ENCODE measurements around the gene NCOA3.

The NCOA3 gene

GRCh38 chr20:47544852-47545251 is 43.2 kb downstream of the NCOA3 start:
- Histone ChIP-seq H3K4me3 (replicated peaks; ENCODE audit: low read depth, low read length) (no peak overlapping the region), H3K36me3 (ENCODE audit: control insufficient read depth, insufficient read depth, low read length) (peaks cover 2% of the 10 kb centered on the region), H3K27me3 (replicated peaks; ENCODE audit: control insufficient read depth, insufficient read depth, low read length) (no peaks in the 10 kb centered on the region)
- no peak for DNase-seq (ENCODE audit: extremely low read depth, insufficient read length)
- no peak for TF ChIP-seq CTCF (IDR thresholded peaks at IDR 0.05; ENCODE audit: insufficient read depth, low read length, poor library complexity, severe bottlenecking)

GRCh38 chr20:47545499-47545898 is 43.8 kb downstream of the NCOA3 start:
- DNase-seq (ENCODE audit: extremely low read depth, insufficient read length): no peak
- TF ChIP-seq CTCF (IDR thresholded peaks at IDR 0.05; ENCODE audit: insufficient read depth, low read length, poor library complexity, severe bottlenecking): no peak
- Histone ChIP-seq H3K27me3 (replicated peaks; ENCODE audit: control insufficient read depth, insufficient read depth, low read length) (no peaks in the 10 kb centered on the region), H3K4me3 (replicated peaks; ENCODE audit: low read depth, low read length) (no peak overlapping the region), H3K36me3 (ENCODE audit: control insufficient read depth, insufficient read depth, low read length) (peaks cover 2% of the 10 kb centered on the region)

DNA sequence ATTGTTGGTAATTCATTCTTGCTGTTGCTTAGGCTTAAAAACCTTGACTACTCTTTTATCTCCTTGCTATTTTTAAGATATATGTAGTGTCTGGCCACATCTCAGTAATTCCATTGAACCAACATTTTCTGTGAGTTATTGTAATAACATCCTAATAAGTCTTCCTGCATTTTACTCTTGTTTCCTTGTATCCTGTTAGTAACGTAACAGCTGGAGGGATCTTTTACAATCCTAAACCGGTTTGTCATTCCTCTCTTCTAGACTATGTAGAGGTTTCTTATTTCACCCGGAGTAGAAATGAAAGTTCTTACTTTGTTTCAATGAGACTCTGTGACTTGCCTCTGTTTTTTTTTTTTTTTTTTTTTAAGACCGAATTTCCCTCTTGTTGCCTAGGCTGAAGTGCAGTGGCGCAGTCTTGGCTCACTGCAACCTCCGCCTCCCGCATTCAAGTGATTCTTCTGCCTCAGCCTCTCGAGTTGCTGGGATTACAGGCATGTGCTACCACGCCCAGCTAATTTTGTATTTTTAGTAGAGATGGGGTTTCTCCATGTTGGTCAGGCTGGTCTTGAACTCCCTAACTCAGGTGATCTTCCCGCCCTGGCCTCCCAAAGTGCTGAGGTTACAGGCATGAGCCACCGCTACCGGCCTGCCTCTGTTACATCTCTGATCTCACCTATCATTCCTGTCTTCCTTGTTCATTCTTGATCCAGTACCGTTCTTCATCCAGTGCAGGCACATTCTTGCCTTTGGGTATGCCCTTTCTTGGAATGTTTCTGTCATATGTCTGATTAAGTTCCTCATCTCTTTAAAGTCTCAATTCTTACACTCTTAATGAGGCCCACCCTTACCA is 44.7 kb downstream of the NCOA3 start:
- Histone ChIP-seq H3K4me3 (replicated peaks; ENCODE audit: low read depth, low read length) (no peak overlapping the region), H3K36me3 (ENCODE audit: control insufficient read depth, insufficient read depth, low read length) (peaks cover 2% of the 10 kb centered on the region), H3K27me3 (replicated peaks; ENCODE audit: control insufficient read depth, insufficient read depth, low read length) (no peaks in the 10 kb centered on the region)
- DNase-seq (ENCODE audit: extremely low read depth, insufficient read length): no peak
- no peak for TF ChIP-seq CTCF (IDR thresholded peaks at IDR 0.05; ENCODE audit: insufficient read depth, low read length, poor library complexity, severe bottlenecking)

DNA sequence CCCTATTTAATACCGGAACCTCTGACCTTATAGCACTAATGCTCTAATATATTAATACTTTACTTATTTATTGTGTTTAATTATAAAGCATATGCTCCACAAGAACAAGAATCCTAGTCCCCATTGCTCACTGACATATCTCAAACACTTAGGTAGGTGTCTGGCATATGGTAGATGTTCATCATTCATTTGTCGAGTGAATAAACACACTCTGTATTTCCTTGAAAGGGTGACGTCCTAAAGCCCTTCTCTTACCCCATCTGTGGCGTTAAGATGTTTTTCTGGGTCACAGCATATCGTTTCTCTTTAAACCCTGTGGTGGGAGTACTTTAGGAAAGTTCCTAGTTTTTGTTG is 45.3 kb downstream of the NCOA3 start:
- DNase-seq (ENCODE audit: extremely low read depth, insufficient read length): no peak
- Histone ChIP-seq H3K36me3 (ENCODE audit: control insufficient read depth, insufficient read depth, low read length) (peaks cover 2% of the 10 kb centered on the region), H3K4me3 (replicated peaks; ENCODE audit: low read depth, low read length) (no peak overlapping the region), H3K27me3 (replicated peaks; ENCODE audit: control insufficient read depth, insufficient read depth, low read length) (no peaks in the 10 kb centered on the region)
- no peak for TF ChIP-seq CTCF (IDR thresholded peaks at IDR 0.05; ENCODE audit: insufficient read depth, low read length, poor library complexity, severe bottlenecking)

DNA sequence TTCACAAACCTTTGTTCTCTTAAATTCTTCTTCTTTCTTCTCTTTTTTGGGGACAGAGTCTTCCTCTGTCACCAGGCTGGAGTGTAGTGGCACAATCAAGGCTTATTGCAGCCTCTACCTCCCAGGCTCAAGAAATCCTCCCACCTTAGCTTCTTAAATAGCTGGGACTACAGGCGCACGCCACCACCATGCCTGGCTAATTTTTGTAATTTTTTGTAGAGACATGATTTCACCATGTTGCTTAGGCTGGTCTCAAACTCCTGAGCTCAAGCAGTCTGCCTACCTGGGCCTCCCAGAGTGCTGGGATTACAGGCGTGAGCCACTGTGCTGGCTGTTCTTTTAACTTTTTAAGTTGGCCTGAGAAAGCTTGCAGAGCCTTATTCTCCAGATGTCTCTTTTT is 48.0 kb downstream of the NCOA3 start:
- peaks cover 2% of the 10 kb centered on the region for H3K36me3 ChIP-seq (ENCODE audit: control insufficient read depth, insufficient read depth, low read length)
- H3K27me3 ChIP-seq (replicated peaks; ENCODE audit: control insufficient read depth, insufficient read depth, low read length): no peaks in the 10 kb centered on the region
- no peak for TF ChIP-seq CTCF (IDR thresholded peaks at IDR 0.05; ENCODE audit: insufficient read depth, low read length, poor library complexity, severe bottlenecking)
- no peak overlapping the region for H3K4me3 ChIP-seq (replicated peaks; ENCODE audit: low read depth, low read length)
- no peak for DNase-seq (ENCODE audit: extremely low read depth, insufficient read length)
